ENCODE results near the gene C16orf95. TPM values are rescaled to one million over a fixed set of nuclear protein-coding genes. Genes with fewer than 3 reads are reported as not detected.
"Not testable (repeated sequence)": the region's sequence is repeated elsewhere in the genome, so short reads cannot be mapped to it uniquely, and the experiment has no call there.

The C16orf95 gene
- total RNA-seq (2014; rRNA removed; shearing (Covaris generic)) = 2.4 and 3.1 TPM in 2 replicates

GRCh38 chr16:87316923-87317749, at the start of gene C16orf95:
C16orf95 (minus strand) TSS chr16:87317392; CDS start chr16:87317242, 150 bp downstream.
- DNase-seq (ENCODE audit: low read depth) = peak; percentile 93

- no peak for DNase-seq (ENCODE audit: low read depth)
Observed at GRCh38 chr16:87366930-87367329, 49.7 kb upstream of the C16orf95 start.

GRCh38 chr16:87366288-87366687, 49.1 kb upstream of the C16orf95 start:
- DNase-seq (ENCODE audit: low read depth) = no peak

- DNase-seq (ENCODE audit: low read depth) = no peak
Observed at GRCh38 chr16:87365021-87365713, 48.0 kb upstream of the C16orf95 start.

- no peak for DNase-seq (ENCODE audit: low read depth)
Observed at GRCh38 chr16:87363771-87364455, 46.7 kb upstream of the C16orf95 start.

GRCh38 chr16:87362828-87363559, 45.8 kb upstream of the C16orf95 start:
- not testable (repeated sequence) for DNase-seq (ENCODE audit: low read depth)

GRCh38 chr16:87361916-87362619, 44.9 kb upstream of the C16orf95 start:
- DNase-seq (ENCODE audit: low read depth) = no peak

GRCh38 chr16:87360862-87361610, 43.8 kb upstream of the C16orf95 start:
- DNase-seq (ENCODE audit: low read depth) = no peak

- DNase-seq (ENCODE audit: low read depth) = no peak
Observed at GRCh38 chr16:87359121-87359520, 41.9 kb upstream of the C16orf95 start.

- no peak for DNase-seq (ENCODE audit: low read depth)
Observed at GRCh38 chr16:87358696-87359095, 41.5 kb upstream of the C16orf95 start.

GRCh38 chr16:87358250-87358649, 41.1 kb upstream of the C16orf95 start:
- DNase-seq (ENCODE audit: low read depth) = no peak

GRCh38 chr16:87356491-87356853, 39.3 kb upstream of the C16orf95 start:
- no peak for DNase-seq (ENCODE audit: low read depth)

GRCh38 chr16:87353613-87354012, 36.4 kb upstream of the C16orf95 start:
- no peak for DNase-seq (ENCODE audit: low read depth)

GRCh38 chr16:87352818-87353217, 35.6 kb upstream of the C16orf95 start:
- no peak for DNase-seq (ENCODE audit: low read depth)

GRCh38 chr16:87351320-87351698, 34.1 kb upstream of the C16orf95 start:
- no peak for DNase-seq (ENCODE audit: low read depth)

- DNase-seq (ENCODE audit: low read depth) = no peak
Observed at GRCh38 chr16:87350681-87351319, 33.6 kb upstream of the C16orf95 start.

GRCh38 chr16:87350031-87350430, 32.8 kb upstream of the C16orf95 start:
- no peak for DNase-seq (ENCODE audit: low read depth)

GRCh38 chr16:87348616-87349157, 31.5 kb upstream of the C16orf95 start:
- no peak for DNase-seq (ENCODE audit: low read depth)

GRCh38 chr16:87347932-87348615, 30.9 kb upstream of the C16orf95 start:
- DNase-seq (ENCODE audit: low read depth) = no peak

All from M059J (cell line).